HepG2 (cell line): ENCODE data around the gene GTSF1L.

ENCODE experiments used
- POLR2A ChIP-seq, 2 experiments: IDR thresholded peaks; 2 replicates each; pipeline ENCODE4 v1.6.1; 2011; ENCODE audit warnings: low read depth in 2 of 2, low read length in 2 of 2, mild to moderate bottlenecking in 1 of 2, moderate library complexity in 1 of 2; ENCODE audit not compliant: insufficient read depth in 1 of 2
- SP1 ChIP-seq, 2 experiments: fragments of 450-650 bp in 1 of 2; sonication (generic) in 1 of 2; formaldehyde crosslinking in 1 of 2; IDR thresholded peaks; 2 replicates each; pipeline versions ENCODE4 v1.4.0 to v1.6.1; 2016 to 2020; ENCODE audit warnings: missing genetic modification reagents in 1 of 2
- TP53 ChIP-seq: sonication (generic); formaldehyde crosslinking; conservative IDR thresholded peaks from 2 replicates; pipeline ENCODE4 v1.4.0; 2020; ENCODE audit warnings: missing genetic modification reagents
- YY1 ChIP-seq: IDR thresholded peaks from 2 replicates; pipeline ENCODE4 v1.6.1; 2011; ENCODE audit warnings: low read length, low read depth, moderate library complexity, mild to moderate bottlenecking; ENCODE audit not compliant: insufficient read depth, insufficient replicate concordance
- ZNF792 ChIP-seq: IDR thresholded peaks from 2 replicates; pipeline ENCODE4 v1.6.1; 2016
- ZNF878 ChIP-seq: sonication (generic); formaldehyde crosslinking; IDR thresholded peaks from 2 replicates; pipeline ENCODE4 v1.8.1; 2023; ENCODE audit warnings: mild to moderate bottlenecking, missing genetic modification reagents, moderate library complexity
- TF ChIP-seq, protein P1 (sequence below): sonication (generic); formaldehyde crosslinking; IDR thresholded peaks from 2 replicates; pipeline ENCODE4 v1.5.0; 2020; ENCODE audit warnings: mild to moderate bottlenecking, missing genetic modification reagents, moderate library complexity
- TF ChIP-seq, protein P2 (sequence below): sonication (generic); formaldehyde crosslinking; IDR thresholded peaks from 2 replicates; pipeline ENCODE4 v1.8.1; 2023; ENCODE audit warnings: missing genetic modification reagents, inconsistent platforms, borderline replicate concordance

DNA sequence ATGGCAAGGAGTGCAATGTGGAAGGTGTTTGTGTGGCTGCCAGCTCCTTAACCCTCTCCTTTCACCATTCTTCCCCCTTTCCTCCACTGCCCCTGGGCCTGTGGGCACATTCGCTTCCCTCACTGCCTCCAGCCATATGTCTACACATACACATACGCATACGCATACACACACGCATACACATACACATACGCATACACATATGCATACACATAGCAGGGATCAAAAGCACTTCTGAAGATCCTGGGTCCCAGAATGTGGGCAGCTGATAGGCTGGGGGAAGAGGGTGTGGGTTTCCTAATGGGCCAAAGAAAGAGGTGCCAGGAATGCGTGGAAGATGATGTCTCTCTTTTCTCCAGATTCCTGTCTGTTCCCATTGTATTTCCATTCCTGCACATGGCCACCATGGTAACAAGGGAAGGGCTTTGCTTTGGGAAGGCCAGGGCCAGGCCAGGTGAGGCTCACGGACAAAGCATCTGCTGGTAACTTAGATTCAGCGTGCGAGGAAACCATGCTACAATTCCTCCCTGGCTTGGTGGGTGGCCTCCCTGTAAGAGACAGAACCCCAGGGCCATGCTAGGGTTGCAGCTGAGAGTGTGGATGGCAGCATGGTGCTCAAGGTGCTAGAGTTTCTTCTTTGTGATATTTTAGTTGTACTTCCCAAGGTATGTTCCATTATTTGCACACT is 44.8 kb upstream of the GTSF1L start:
- no peak for TF ChIP-seq ZNF878
- TF ChIP-seq, protein P1, sequence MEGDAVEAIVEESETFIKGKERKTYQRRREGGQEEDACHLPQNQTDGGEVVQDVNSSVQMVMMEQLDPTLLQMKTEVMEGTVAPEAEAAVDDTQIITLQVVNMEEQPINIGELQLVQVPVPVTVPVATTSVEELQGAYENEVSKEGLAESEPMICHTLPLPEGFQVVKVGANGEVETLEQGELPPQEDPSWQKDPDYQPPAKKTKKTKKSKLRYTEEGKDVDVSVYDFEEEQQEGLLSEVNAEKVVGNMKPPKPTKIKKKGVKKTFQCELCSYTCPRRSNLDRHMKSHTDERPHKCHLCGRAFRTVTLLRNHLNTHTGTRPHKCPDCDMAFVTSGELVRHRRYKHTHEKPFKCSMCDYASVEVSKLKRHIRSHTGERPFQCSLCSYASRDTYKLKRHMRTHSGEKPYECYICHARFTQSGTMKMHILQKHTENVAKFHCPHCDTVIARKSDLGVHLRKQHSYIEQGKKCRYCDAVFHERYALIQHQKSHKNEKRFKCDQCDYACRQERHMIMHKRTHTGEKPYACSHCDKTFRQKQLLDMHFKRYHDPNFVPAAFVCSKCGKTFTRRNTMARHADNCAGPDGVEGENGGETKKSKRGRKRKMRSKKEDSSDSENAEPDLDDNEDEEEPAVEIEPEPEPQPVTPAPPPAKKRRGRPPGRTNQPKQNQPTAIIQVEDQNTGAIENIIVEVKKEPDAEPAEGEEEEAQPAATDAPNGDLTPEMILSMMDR (CRISPR knock-in tag), result no peak
- TF ChIP-seq, protein P2, sequence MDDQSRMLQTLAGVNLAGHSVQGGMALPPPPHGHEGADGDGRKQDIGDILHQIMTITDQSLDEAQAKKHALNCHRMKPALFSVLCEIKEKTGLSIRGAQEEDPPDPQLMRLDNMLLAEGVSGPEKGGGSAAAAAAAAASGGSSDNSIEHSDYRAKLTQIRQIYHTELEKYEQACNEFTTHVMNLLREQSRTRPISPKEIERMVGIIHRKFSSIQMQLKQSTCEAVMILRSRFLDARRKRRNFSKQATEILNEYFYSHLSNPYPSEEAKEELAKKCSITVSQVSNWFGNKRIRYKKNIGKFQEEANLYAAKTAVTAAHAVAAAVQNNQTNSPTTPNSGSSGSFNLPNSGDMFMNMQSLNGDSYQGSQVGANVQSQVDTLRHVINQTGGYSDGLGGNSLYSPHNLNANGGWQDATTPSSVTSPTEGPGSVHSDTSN (CRISPR knock-in tag), result no peak
- no peak for TF ChIP-seq SP1 (IDR thresholded peaks at IDR 0.05)
- TF ChIP-seq SP1 (CRISPR knock-in tag; IDR thresholded peaks at IDR 0.05), result no peak
- TF ChIP-seq TP53, result no peak
- TF ChIP-seq POLR2A (IDR thresholded peaks at IDR 0.05; ENCODE audit: insufficient read depth in 1 of 2, low read depth in 2 of 2, low read length in 2 of 2), result no peak
- no peak for TF ChIP-seq YY1
- TF ChIP-seq ZNF792, result no peak
